ENCODE measurements around the gene GINS2.

GRCh38 chr16:85730186-85730465, 41.4 kb upstream of the GINS2 start:
- TF ChIP-seq, protein P1, sequence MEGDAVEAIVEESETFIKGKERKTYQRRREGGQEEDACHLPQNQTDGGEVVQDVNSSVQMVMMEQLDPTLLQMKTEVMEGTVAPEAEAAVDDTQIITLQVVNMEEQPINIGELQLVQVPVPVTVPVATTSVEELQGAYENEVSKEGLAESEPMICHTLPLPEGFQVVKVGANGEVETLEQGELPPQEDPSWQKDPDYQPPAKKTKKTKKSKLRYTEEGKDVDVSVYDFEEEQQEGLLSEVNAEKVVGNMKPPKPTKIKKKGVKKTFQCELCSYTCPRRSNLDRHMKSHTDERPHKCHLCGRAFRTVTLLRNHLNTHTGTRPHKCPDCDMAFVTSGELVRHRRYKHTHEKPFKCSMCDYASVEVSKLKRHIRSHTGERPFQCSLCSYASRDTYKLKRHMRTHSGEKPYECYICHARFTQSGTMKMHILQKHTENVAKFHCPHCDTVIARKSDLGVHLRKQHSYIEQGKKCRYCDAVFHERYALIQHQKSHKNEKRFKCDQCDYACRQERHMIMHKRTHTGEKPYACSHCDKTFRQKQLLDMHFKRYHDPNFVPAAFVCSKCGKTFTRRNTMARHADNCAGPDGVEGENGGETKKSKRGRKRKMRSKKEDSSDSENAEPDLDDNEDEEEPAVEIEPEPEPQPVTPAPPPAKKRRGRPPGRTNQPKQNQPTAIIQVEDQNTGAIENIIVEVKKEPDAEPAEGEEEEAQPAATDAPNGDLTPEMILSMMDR (conservative IDR thresholded peaks at IDR 0.05; ENCODE audit: low read length), result no peak
- no peak for TF ChIP-seq EZH2phosphoT487 (IDR thresholded peaks at IDR 0.05; ENCODE audit: borderline replicate concordance, low read depth, low read length)

Data from OCI-LY7 (cell line).